HCT116 (cell line): ENCODE results near the gene SCAF8. TPM values are rescaled to one million over a fixed set of nuclear protein-coding genes. Genes with fewer than 3 reads are reported as not detected.

ENCODE experiments used
- ATAC-seq: fragments of 200-7000 bp; cut with Tn5 transposase; 2 replicates; pipeline ENCODE4 v1.9.1; 2020; ENCODE audit warnings: mild to moderate bottlenecking, moderate library complexity
- BruUV-seq: library from RNA; stranded (reverse); fragments of 400-500 nt; replicated peaks from 2 replicates; lab custom pipeline; 2021; lab: Mats Ljungman, UMichigan
- CTCF ChIA-PET: fragments of 300-600 bp; sonication (Branson Sonifier 250); formaldehyde crosslinking; loops from one replicate; lab custom pipeline; 2021; ENCODE audit warnings: antibody characterized with exemption; lab: Charles Lee
- POLR2A ChIA-PET: fragments of 300-600, 350-600 bp; sonication (Branson Sonifier 250); formaldehyde crosslinking; loops from one replicate; lab custom pipeline; 2021; ENCODE audit warnings: antibody characterized with exemption; lab: Charles Lee
- RAD21 ChIA-PET, 2 experiments: fragments of 300-600 bp; sonication (Branson Sonifier 250); formaldehyde crosslinking; loops; one replicate each; lab custom pipeline; 2023; ENCODE audit warnings: low total read pairs in 2 of 2; ENCODE audit not compliant: uncharacterized antibody in 2 of 2, unreplicated experiment in 2 of 2, low non-redundant PET in 1 of 2; lab: Charles Lee
- DNase-seq: peaks from one replicate; pipeline ENCODE4 v3.0.0-alpha.2; 2010; ENCODE audit warnings: low read depth, low spot score
- H2AFZ ChIP-seq: fragments of 200-600 bp; shearing (Covaris generic), sonication (generic); 2 replicates; pipeline ENCODE4 v1.6.1; 2017; ENCODE audit warnings: low read depth, mixed run types, mixed read lengths, antibody characterized with exemption, low read length; ENCODE audit not compliant: poor library complexity, severe bottlenecking
- H3K27ac ChIP-seq: 2 replicates; pipeline ENCODE4 v1.5.1; 2012; ENCODE audit warnings: low read depth, low read length
- H3K27me3 ChIP-seq: fragments of 200-600 bp; sonication (generic); 2 replicates; pipeline ENCODE4 v1.6.1; 2016; ENCODE audit warnings: mixed run types, low read length, mixed read lengths; ENCODE audit not compliant: insufficient read depth
- H3K36me3 ChIP-seq, 2 experiments: fragments of 200-500 bp in 1 of 2; fragments of 200-600 bp in 1 of 2; sonication (Bioruptor generic) in 1 of 2; sonication (generic) in 1 of 2; 2 replicates each; pipeline versions ENCODE4 v1.5.1 to v1.6.1; 2014 to 2016; ENCODE audit warnings: low read length in 2 of 2, inconsistent platforms in 1 of 2, mixed read lengths in 1 of 2, mixed run types in 1 of 2; ENCODE audit not compliant: insufficient read depth in 2 of 2, control insufficient read depth in 1 of 2
- H3K4me1 ChIP-seq, 2 experiments: fragments of 200-600 bp in 1 of 2; sonication (generic) in 1 of 2; 2 replicates each; pipeline versions ENCODE4 v1.5.1 to v1.6.1; 2012 to 2017; ENCODE audit warnings: low read length in 2 of 2, inconsistent platforms in 1 of 2, mild to moderate bottlenecking in 1 of 2, mixed read lengths in 1 of 2, mixed run types in 1 of 2, moderate library complexity in 1 of 2; ENCODE audit not compliant: insufficient read depth in 2 of 2, control insufficient read depth in 1 of 2
- H3K4me2 ChIP-seq: fragments of 200-600 bp; sonication (generic); 2 replicates; pipeline ENCODE4 v1.6.1; 2017; ENCODE audit warnings: mixed run types, low read length, mixed read lengths
- H3K4me3 ChIP-seq, 2 experiments: fragments of 200-600 bp in 1 of 2; sonication (generic) in 1 of 2; replicated peaks in 1 of 2; 2 replicates each; pipeline ENCODE4 v1.5.1; 2011 to 2016; ENCODE audit warnings: low read length in 2 of 2, control low read depth in 1 of 2, low read depth in 1 of 2, mild to moderate bottlenecking in 1 of 2, mixed read lengths in 1 of 2, mixed run types in 1 of 2
- H3K79me2 ChIP-seq: fragments of 200-600 bp; sonication (generic); 2 replicates; pipeline ENCODE4 v1.6.1; 2017; ENCODE audit warnings: mild to moderate bottlenecking, mixed run types, low read length, moderate library complexity, mixed read lengths; ENCODE audit not compliant: insufficient read depth
- H3K9ac ChIP-seq: fragments of 200-600 bp; sonication (generic); 2 replicates; pipeline ENCODE4 v1.6.1; 2016; ENCODE audit warnings: low read length, mixed read lengths
- H3K9me2 ChIP-seq: fragments of 200-600 bp; sonication (generic), shearing (Covaris generic); 2 replicates; pipeline ENCODE4 v1.6.1; 2017; ENCODE audit warnings: mixed run types, mild to moderate bottlenecking, moderate library complexity; ENCODE audit not compliant: insufficient read depth
- H3K9me3 ChIP-seq, 2 experiments: fragments of 200-500 bp in 1 of 2; fragments of 200-600 bp in 1 of 2; sonication (Bioruptor generic) in 1 of 2; sonication (generic) in 1 of 2; 2 replicates each; pipeline ENCODE4 v1.6.1; 2014 to 2017; ENCODE audit warnings: low read length in 2 of 2, mixed read lengths in 2 of 2, inconsistent platforms in 1 of 2, low read depth in 1 of 2, mild to moderate bottlenecking in 1 of 2, mixed run types in 1 of 2, moderate library complexity in 1 of 2; ENCODE audit not compliant: control insufficient read depth in 1 of 2, insufficient read depth in 1 of 2
- H4K20me1 ChIP-seq: fragments of 200-600 bp; sonication (generic), shearing (Covaris generic); 2 replicates; pipeline ENCODE4 v1.6.1; 2017; ENCODE audit warnings: mixed run types, mild to moderate bottlenecking, moderate library complexity; ENCODE audit not compliant: insufficient read depth
- EZH2phosphoT487 ChIP-seq: fragments of 200-600 bp; IDR thresholded peaks from 2 replicates; pipeline ENCODE4 v1.6.1; 2018; ENCODE audit warnings: antibody characterized with exemption, borderline replicate concordance
- JUND ChIP-seq: IDR thresholded peaks from 2 replicates; pipeline ENCODE4 v1.6.1; 2012
- TCF7L2 ChIP-seq: IDR thresholded peaks from 2 replicates; pipeline ENCODE4 v1.7.0; 2011; ENCODE audit warnings: borderline replicate concordance, inconsistent platforms; ENCODE audit not compliant: insufficient read depth, insufficient read length; ENCODE audit errors: extremely low read depth
- intact Hi-C: fragments of 100-400 bp; cut with micrococcal nuclease; formaldehyde crosslinking; loops from 2 replicates; pipeline ENCODE4 v1.10.0; 2022
- total RNA-seq: library from RNA; stranded (reverse); gene quantifications from one replicate; pipeline ENCODE4 v1.2.1, GENCODE V29; 2021; ENCODE audit not compliant: unreplicated experiment
- TF ChIP-seq, protein P1 (sequence below): IDR thresholded peaks from 2 replicates; pipeline ENCODE4 v1.6.1; 2012
- TF ChIP-seq, protein P2 (sequence below): IDR thresholded peaks from 2 replicates; pipeline ENCODE4 v1.6.1; 2012; ENCODE audit warnings: low read depth
- TF ChIP-seq, protein P3 (sequence below), 3 experiments: fragments of 200-600 bp in 1 of 3; sonication (generic) in 1 of 3; IDR thresholded peaks in 2 of 3; conservative IDR thresholded peaks in 1 of 3; 2 replicates each; pipeline ENCODE4 v1.5.1; 2012 to 2017; ENCODE audit warnings: low read depth in 2 of 3, low read length in 2 of 3, antibody characterized with exemption in 1 of 3, borderline replicate concordance in 1 of 3, control low read depth in 1 of 3, mild to moderate bottlenecking in 1 of 3, mixed read lengths in 1 of 3, mixed run types in 1 of 3, moderate library complexity in 1 of 3; ENCODE audit not compliant: insufficient read depth in 1 of 3
- TF ChIP-seq, protein P4 (sequence below): IDR thresholded peaks from 2 replicates; pipeline ENCODE4 v1.6.1; 2012

SCAF8 gene
- total RNA-seq, 1 experiment from 2014 or later, result 34.6 TPM

DNA sequence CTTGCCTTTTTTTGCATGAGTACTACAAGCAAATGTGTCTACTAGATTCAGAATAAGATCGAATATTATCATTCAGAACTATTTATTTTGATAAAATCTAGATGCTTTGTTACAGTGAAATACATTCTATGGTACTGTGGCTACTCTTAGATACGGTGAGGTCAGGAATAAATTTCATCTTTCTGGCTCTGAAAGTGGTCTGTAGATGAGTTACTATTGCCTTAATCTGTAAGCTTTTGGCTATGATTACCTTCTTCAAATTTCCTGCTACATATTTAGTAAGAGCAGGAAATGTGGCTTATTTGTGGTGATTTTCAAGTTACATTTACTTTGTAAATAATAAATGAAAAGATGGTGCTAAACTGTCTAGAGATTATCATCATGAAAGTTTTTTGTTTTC lies 50.0 kb downstream of the SCAF8 start (continued):
- TF ChIP-seq, protein P1, sequence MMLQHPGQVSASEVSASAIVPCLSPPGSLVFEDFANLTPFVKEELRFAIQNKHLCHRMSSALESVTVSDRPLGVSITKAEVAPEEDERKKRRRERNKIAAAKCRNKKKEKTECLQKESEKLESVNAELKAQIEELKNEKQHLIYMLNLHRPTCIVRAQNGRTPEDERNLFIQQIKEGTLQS, result no peak
- TF ChIP-seq, protein P2, sequence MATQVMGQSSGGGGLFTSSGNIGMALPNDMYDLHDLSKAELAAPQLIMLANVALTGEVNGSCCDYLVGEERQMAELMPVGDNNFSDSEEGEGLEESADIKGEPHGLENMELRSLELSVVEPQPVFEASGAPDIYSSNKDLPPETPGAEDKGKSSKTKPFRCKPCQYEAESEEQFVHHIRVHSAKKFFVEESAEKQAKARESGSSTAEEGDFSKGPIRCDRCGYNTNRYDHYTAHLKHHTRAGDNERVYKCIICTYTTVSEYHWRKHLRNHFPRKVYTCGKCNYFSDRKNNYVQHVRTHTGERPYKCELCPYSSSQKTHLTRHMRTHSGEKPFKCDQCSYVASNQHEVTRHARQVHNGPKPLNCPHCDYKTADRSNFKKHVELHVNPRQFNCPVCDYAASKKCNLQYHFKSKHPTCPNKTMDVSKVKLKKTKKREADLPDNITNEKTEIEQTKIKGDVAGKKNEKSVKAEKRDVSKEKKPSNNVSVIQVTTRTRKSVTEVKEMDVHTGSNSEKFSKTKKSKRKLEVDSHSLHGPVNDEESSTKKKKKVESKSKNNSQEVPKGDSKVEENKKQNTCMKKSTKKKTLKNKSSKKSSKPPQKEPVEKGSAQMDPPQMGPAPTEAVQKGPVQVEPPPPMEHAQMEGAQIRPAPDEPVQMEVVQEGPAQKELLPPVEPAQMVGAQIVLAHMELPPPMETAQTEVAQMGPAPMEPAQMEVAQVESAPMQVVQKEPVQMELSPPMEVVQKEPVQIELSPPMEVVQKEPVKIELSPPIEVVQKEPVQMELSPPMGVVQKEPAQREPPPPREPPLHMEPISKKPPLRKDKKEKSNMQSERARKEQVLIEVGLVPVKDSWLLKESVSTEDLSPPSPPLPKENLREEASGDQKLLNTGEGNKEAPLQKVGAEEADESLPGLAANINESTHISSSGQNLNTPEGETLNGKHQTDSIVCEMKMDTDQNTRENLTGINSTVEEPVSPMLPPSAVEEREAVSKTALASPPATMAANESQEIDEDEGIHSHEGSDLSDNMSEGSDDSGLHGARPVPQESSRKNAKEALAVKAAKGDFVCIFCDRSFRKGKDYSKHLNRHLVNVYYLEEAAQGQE, result no peak
- TF ChIP-seq, all 23 proteins: peak for 0

DNA sequence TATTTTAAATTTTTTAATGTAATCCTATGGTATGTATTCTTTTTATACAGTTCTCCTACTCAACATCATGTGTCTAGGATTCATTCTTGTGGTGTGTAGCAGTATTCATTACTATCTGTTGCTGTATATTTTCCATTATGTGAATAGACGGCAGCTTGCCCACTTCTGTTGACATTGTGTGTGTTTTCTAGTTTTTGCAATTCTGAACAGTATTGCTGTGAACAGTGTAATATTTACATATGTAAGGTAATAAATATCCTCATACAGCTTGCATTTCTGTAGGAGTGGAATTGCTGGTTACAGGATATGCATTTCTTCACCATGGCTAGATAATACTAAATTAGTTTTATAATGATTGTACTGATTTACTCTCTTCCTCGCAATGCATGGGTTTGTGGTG lies 51.9 kb downstream of the SCAF8 start:
- no TSS peak for BruUV-seq
- CTCF ChIA-PET, result no interaction called here

More for the DNA sequence above, 51.9 kb downstream of the SCAF8 start:
- Histone ChIP-seq H3K4me1 (peaks cover 0 to 3% of the 10 kb centered on the region in 2 experiments; a peak in 2 of 4 replicates), H3K4me2 (no peak overlapping the region), H3K9me3 (no peaks in the 10 kb centered on the region), H3K36me3 (peaks cover 0 to 11% of the 10 kb centered on the region in 2 experiments; a peak in 2 of 4 replicates), H3K27me3 (no peaks in the 10 kb centered on the region), H2AFZ (no peak overlapping the region), H4K20me1 (no peaks in the 10 kb centered on the region; the same call in 1 of the 2 replicates), H3K4me3 (no peak overlapping the region), H3K79me2 (peaks cover 81% of the 10 kb centered on the region), H3K9me2 (no peaks in the 10 kb centered on the region), H3K9ac (no peak overlapping the region), H3K27ac (no peak overlapping the region)
- RAD21 ChIA-PET, result no interaction called here
- intact Hi-C loops, result no loop called here
- DNase-seq (no peak), ATAC-seq (no peak)
- TF ChIP-seq, protein P3, sequence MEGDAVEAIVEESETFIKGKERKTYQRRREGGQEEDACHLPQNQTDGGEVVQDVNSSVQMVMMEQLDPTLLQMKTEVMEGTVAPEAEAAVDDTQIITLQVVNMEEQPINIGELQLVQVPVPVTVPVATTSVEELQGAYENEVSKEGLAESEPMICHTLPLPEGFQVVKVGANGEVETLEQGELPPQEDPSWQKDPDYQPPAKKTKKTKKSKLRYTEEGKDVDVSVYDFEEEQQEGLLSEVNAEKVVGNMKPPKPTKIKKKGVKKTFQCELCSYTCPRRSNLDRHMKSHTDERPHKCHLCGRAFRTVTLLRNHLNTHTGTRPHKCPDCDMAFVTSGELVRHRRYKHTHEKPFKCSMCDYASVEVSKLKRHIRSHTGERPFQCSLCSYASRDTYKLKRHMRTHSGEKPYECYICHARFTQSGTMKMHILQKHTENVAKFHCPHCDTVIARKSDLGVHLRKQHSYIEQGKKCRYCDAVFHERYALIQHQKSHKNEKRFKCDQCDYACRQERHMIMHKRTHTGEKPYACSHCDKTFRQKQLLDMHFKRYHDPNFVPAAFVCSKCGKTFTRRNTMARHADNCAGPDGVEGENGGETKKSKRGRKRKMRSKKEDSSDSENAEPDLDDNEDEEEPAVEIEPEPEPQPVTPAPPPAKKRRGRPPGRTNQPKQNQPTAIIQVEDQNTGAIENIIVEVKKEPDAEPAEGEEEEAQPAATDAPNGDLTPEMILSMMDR (IDR thresholded peaks at IDR 0.05 in 2 of 3, conservative IDR thresholded peaks at IDR 0.05 in 1 of 3; ENCODE audit: borderline replicate concordance in 1 of 3, insufficient read depth in 1 of 3, low read depth in 2 of 3, low read length in 2 of 3), result no peak
- TF ChIP-seq, protein P4, sequence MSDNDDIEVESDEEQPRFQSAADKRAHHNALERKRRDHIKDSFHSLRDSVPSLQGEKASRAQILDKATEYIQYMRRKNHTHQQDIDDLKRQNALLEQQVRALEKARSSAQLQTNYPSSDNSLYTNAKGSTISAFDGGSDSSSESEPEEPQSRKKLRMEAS, result no peak
- TF ChIP-seq TCF7L2 (no peak), EZH2phosphoT487 (no peak), JUND (no peak)
- POLR2A ChIA-PET, result no interaction called here
